Ovary (tissue), 9 donors: ENCODE measurements around the gene MYOM3. TPM values are rescaled to one million over a fixed set of nuclear protein-coding genes. Genes with fewer than 3 reads are reported as not detected.
"Not testable (repeated sequence)": the region's sequence is repeated elsewhere in the genome, so short reads cannot be mapped to it uniquely, and the experiment has no call there.

Source experiments
- DNase-seq, 5 donors: peaks; one replicate each; pipeline ENCODE4 v3.0.0-alpha.2; 2019 to 2020
- H3K27ac ChIP-seq, 2 donors: fragments of 200-600 bp; one replicate each; pipeline versions ENCODE4 v1.5.1 to v1.8.0; 2019 to 2022
- H3K27me3 ChIP-seq: fragments of 200-600 bp; one replicate; pipeline ENCODE4 v1.8.0; 2022
- H3K36me3 ChIP-seq: fragments of 200-600 bp; sonication (generic); one replicate; pipeline ENCODE4 v1.5.1; 2019
- H3K4me1 ChIP-seq: one replicate; pipeline ENCODE4 v1.8.1; 2013; ENCODE audit warnings: mild to moderate bottlenecking, moderate library complexity; ENCODE audit not compliant: insufficient read depth
- H3K4me3 ChIP-seq: fragments of 200-600 bp; sonication (generic); one replicate; pipeline ENCODE4 v1.5.1; 2017
- H3K9me3 ChIP-seq, 2 donors: fragments of 200-600 bp in 1 of 2; sonication (generic) in 1 of 2; one replicate each; pipeline versions ENCODE4 v1.5.1 to v1.8.1; 2013 to 2019; ENCODE audit warnings: mild to moderate bottlenecking in 1 of 2, moderate library complexity in 1 of 2
- EP300 ChIP-seq: sonication (generic); formaldehyde crosslinking; IDR thresholded peaks from one replicate; pipeline ENCODE4 v1.6.1; 2017; ENCODE audit warnings: antibody characterized with exemption
- POLR2A ChIP-seq: fragments of 450-650 bp; IDR thresholded peaks from one replicate; pipeline ENCODE4 v1.6.1; 2017; ENCODE audit warnings: antibody characterized with exemption, mild to moderate bottlenecking, moderate library complexity
- WGBS, 3 donors: extraction: QIAGEN DNeasy Blood & Tissue Kit in 1 of 3; methylation state at CpG; one replicate each; pipeline versions ENCODE4 v1.1.5 to v1.1.7; 2013 to 2017; 5-methylcytosine and 5-hydroxymethylcytosine counted together
- intact Hi-C, 4 donors: fragments of 100-400 bp; cut with DNase I; formaldehyde crosslinking; loops; one replicate each; pipeline versions ENCODE4 v1.11.0 to v1.15.1; 2022 to 2023
- polyA plus RNA-seq, 2 donors: library from polyadenylated mRNA; stranded (reverse); fragments of 200-250 nt in 1 of 2; fragments of 350-450 nt in 1 of 2; fragmentation: Illumina TruSeq in 1 of 2; extraction: RNeasy Lipid Tissue Mini Kit (QIAGEN cat#74804) in 1 of 2; gene quantifications; one replicate each; pipeline ENCODE4 v1.2.3, GENCODE V29; 2013 to 2014
- total RNA-seq, 7 donors: library from RNA; depleted of rRNA in 2 of 7; stranded (reverse); fragments of >200 nt in 2 of 7; fragmentation: NEBNext Ultra II Directional in 3 of 7; extraction: Animal tissue kit (Norgen Biotek cat#: 25700) in 3 of 7; gene quantifications; one replicate each; pipeline versions ENCODE4 v1.1.0 to v1.2.4, GENCODE V29; 2016 to 2023
- TF ChIP-seq, protein P1 (sequence below), 3 donors: fragments of 450-650 bp in 2 of 3; fragments of 200-600 bp in 1 of 3; IDR thresholded peaks; one replicate each; pipeline versions ENCODE4 v1.5.1 to v1.8.0; 2016 to 2022; ENCODE audit warnings: antibody characterized with exemption in 3 of 3, mild to moderate bottlenecking in 1 of 3
- donor health status: DM: no; HTN: no; CAD: no; lungs with moderate emphysema.
- donor health status: DM: no; HTN: no; CAD: no.
- donor health status: Bipolar disorder and iron deficiency.
- donor health status: DM: yes; HTN: yes; CAD: no.
- donor health status: DM: no; HTN: no; CAD: no.
- donor health status: DM: yes; HTN: yes; CAD: no.

Gene MYOM3
- total and polyA plus RNA-seq, 9 donors, result 0.08 to 1.2 (median 0.27) TPM

DNA sequence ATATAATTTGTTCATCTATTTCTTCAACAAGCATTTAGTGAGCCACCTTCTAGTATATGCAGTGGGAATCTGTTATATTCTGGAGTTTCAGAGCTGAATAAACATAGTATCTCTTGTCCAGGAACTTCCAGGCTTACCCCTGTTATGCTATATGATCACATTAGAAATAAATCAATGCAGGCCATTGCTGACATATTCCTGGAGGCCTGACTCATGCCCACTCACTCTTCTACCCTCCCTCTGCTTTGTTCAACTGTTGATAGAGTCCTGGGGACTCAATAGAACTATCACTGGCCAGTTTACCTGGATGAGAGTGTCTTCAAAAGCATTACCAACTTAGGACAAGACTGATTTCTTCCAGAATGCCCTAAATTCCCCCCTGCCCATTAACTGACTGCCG, 102.5 kb downstream of the MYOM3 start:
- H3K4me1 ChIP-seq, result peaks cover 2% of the 10 kb centered on the region
- no peaks in the 10 kb centered on the region for H3K9me3 ChIP-seq
- H3K27ac ChIP-seq, result no peak overlapping the region
- H3K27me3 ChIP-seq, result no peaks in the 10 kb centered on the region
- H3K36me3 ChIP-seq, result no peaks in the 10 kb centered on the region
- no peak overlapping the region for H3K4me3 ChIP-seq
- TF ChIP-seq EP300, result no peak
- no peak for TF ChIP-seq POLR2A
- TF ChIP-seq, protein P1, sequence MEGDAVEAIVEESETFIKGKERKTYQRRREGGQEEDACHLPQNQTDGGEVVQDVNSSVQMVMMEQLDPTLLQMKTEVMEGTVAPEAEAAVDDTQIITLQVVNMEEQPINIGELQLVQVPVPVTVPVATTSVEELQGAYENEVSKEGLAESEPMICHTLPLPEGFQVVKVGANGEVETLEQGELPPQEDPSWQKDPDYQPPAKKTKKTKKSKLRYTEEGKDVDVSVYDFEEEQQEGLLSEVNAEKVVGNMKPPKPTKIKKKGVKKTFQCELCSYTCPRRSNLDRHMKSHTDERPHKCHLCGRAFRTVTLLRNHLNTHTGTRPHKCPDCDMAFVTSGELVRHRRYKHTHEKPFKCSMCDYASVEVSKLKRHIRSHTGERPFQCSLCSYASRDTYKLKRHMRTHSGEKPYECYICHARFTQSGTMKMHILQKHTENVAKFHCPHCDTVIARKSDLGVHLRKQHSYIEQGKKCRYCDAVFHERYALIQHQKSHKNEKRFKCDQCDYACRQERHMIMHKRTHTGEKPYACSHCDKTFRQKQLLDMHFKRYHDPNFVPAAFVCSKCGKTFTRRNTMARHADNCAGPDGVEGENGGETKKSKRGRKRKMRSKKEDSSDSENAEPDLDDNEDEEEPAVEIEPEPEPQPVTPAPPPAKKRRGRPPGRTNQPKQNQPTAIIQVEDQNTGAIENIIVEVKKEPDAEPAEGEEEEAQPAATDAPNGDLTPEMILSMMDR (IDR thresholded peaks at IDR 0.05), result no peak
- WGBS, 3 donors, result 69 to 75% (median 73%) methylated on average over 1 of the region's 1 CpG
- no peak for DNase-seq
- intact Hi-C loops, result no loop called here

DNA sequence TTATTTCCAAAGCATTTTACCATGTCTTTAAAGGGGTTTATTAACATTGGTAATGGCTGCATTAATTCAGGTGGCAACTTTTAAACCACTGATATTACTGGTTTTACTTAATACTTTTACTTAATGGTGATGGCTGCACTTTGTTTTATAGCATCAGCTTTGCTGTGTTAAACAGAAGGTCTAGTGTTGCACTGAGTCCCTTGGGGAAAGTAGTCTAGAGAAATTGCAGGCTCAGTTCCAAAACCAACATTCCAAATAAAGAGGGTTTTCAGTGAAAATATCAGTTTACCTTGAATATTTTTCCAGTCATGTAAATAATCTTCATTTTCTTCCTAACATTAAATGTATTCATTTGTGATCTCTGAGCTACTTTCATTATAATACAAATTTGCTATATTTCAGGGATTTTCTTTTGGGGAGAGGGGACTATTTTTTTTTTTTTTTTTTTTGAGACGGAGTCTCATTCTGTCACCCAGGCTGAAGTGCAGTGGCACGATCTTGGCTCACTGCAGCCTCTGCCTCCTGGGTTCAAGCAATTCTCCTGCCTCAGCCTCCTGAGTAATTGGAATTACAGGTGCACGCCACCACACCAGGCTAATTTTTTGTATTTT, 103.3 kb downstream of the MYOM3 start:
- H3K36me3 ChIP-seq, H3K27me3 ChIP-seq, H3K9me3 ChIP-seq, H3K4me3 ChIP-seq, H3K27ac ChIP-seq, H3K4me1 ChIP-seq, DNase-seq, intact Hi-C loops: not testable (repeated sequence)
- 30 to 43% (median 36%) methylated on average over 3 of the region's 3 CpGs for whole genome bisulfite sequencing, 3 donors

DNA sequence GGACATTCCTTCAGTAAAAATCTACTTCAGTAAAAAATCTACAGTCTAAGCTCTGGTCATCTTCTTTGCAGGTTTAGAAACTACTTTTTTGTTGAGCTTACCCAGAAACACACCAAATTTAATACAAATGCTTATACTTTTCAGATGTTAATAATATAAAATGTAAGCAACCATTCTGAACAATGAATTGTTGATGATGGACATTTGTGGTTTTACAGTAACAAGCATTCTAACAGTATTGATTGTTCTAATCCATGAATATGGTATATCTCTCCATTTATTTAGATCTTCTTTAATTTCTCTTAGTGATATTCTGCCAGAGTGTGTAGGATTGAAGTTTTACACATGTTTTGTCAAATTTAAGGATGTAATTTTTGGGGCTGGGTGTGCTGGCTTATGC, 104.9 kb downstream of the MYOM3 start:
- Histone ChIP-seq H3K36me3 (no peaks in the 10 kb centered on the region), H3K4me3 (no peak overlapping the region), H3K9me3 (no peaks in the 10 kb centered on the region), H3K4me1 (peaks cover 2% of the 10 kb centered on the region), H3K27me3 (no peaks in the 10 kb centered on the region), H3K27ac (no peak overlapping the region)
- intact Hi-C loops, result no loop called here
- DNase-seq, result no peak
- TF ChIP-seq EP300 (no peak), POLR2A (no peak)
- TF ChIP-seq, protein P1 (IDR thresholded peaks at IDR 0.05), result no peak

Other genes starting within 250 kb of the MYOM3 start
- gene FUCA1, start 243.8 kb downstream of the MYOM3 start, total RNA-seq, result 10 to 100 TPM; 21.7 to 66.1 (median 25.6) TPM
- 100 to 1,000 TPM in 1 of 2 donors, 10 to 100 TPM in 1; 25.0 to 112 TPM for gene FUCA1, start 243.8 kb downstream of the MYOM3 start, polyA plus RNA-seq
- gene CNR2, start 198.8 kb downstream of the MYOM3 start, total RNA-seq, result under 1 TPM in 2 of 7 donors, not detected in 5; 0.03 to 0.11 TPM
- under 1 TPM in 1 of 2 donors, not detected in 1; 0.10 TPM for gene CNR2, start 198.8 kb downstream of the MYOM3 start, polyA plus RNA-seq
- gene PNRC2, start 152.3 kb downstream of the MYOM3 start, total RNA-seq, result 100 to 1,000 TPM in 3 of 7 donors, 10 to 100 TPM in 4; 72.5 to 121 (median 99.0) TPM
- gene PNRC2, start 152.3 kb downstream of the MYOM3 start, polyA plus RNA-seq, result 100 to 1,000 TPM in 1 of 2 donors, 10 to 100 TPM in 1; 92.4 to 119 TPM
- gene SRSF10, start 131.8 kb downstream of the MYOM3 start, total RNA-seq, result 100 to 1,000 TPM in 3 of 7 donors, 10 to 100 TPM in 4; 86.4 to 130 (median 99.1) TPM
- 10 to 100 TPM; 57.1 to 99.8 TPM for gene SRSF10, start 131.8 kb downstream of the MYOM3 start, polyA plus RNA-seq
- under 1 TPM in 6 of 7 donors, not detected in 1; 0.07 to 0.74 (median 0.38) TPM for gene IL22RA1, start 31.0 kb upstream of the MYOM3 start, total RNA-seq
- 1 to 10 TPM in 1 of 2 donors, under 1 TPM in 1; 0.16 to 1.5 TPM for gene IL22RA1, start 31.0 kb upstream of the MYOM3 start, polyA plus RNA-seq
- 1 to 10 TPM; 1.1 to 2.8 (median 2.0) TPM for gene IFNLR1, start 75.2 kb upstream of the MYOM3 start, total RNA-seq
- gene IFNLR1, start 75.2 kb upstream of the MYOM3 start, polyA plus RNA-seq, result under 1 TPM; 0.40 to 0.42 TPM
- gene GRHL3, start 207.2 kb upstream of the MYOM3 start, total RNA-seq, result 1 to 10 TPM in 1 of 7 donors, under 1 TPM in 2, not detected in 4; 0.15 to 1.6 (median 0.48) TPM
- not detected for gene GRHL3, start 207.2 kb upstream of the MYOM3 start, polyA plus RNA-seq